ENCODE measurements around the gene IQGAP1.
A peak's percentile ranks its signal among the peaks of the same experiment; 100 is the strongest.

IQGAP1 gene

DNA sequence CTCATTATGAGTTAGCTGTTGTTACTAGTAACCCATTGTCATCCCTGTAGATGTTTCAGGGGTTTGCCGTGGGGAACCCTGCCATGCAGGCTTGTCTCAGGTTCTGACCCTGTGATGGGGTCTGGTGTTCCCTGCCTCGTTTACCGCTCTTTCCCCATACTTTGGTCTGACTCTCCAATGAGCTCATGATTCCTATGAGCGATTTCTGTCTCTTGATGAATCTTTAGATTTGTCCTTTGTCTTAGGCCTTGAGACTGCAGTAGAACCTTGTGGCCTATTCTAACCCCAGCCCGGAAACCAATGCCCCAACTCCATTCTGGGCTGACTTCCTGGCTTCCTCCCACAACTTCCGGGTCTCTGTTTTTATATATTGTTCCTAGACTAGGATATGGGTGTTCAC lies 11.3 kb upstream of the IQGAP1 start:
- no peak overlapping the region for H3K4me3 ChIP-seq (ENCODE audit: low read depth, low read length)
- TF ChIP-seq, protein P1, sequence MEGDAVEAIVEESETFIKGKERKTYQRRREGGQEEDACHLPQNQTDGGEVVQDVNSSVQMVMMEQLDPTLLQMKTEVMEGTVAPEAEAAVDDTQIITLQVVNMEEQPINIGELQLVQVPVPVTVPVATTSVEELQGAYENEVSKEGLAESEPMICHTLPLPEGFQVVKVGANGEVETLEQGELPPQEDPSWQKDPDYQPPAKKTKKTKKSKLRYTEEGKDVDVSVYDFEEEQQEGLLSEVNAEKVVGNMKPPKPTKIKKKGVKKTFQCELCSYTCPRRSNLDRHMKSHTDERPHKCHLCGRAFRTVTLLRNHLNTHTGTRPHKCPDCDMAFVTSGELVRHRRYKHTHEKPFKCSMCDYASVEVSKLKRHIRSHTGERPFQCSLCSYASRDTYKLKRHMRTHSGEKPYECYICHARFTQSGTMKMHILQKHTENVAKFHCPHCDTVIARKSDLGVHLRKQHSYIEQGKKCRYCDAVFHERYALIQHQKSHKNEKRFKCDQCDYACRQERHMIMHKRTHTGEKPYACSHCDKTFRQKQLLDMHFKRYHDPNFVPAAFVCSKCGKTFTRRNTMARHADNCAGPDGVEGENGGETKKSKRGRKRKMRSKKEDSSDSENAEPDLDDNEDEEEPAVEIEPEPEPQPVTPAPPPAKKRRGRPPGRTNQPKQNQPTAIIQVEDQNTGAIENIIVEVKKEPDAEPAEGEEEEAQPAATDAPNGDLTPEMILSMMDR (IDR thresholded peaks at IDR 0.05; ENCODE audit: low read depth, low read length), result no peak

DNA sequence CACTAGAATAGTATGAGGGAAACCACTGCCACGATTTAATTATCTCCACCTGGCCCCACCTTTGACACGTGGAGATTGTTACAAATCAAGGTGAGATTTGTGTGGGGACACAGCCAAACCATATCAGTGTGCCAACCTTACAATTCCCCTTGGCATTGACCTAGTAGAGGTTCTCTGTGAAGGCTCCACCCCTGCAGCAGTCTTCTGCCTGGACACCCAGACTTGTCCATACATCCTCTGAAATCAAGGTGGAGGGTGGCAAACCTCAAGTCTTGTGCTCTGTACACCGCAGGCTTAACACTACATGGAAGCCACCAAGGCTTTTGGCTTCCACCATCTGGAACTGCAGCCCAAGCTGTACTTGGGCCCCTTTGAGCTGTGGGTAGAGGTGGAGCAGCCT lies 8.8 kb upstream of the IQGAP1 start:
- H3K4me3 ChIP-seq (ENCODE audit: low read depth, low read length), result no peak overlapping the region
- TF ChIP-seq, protein P1 (IDR thresholded peaks at IDR 0.05; ENCODE audit: low read depth, low read length), result no peak

DNA sequence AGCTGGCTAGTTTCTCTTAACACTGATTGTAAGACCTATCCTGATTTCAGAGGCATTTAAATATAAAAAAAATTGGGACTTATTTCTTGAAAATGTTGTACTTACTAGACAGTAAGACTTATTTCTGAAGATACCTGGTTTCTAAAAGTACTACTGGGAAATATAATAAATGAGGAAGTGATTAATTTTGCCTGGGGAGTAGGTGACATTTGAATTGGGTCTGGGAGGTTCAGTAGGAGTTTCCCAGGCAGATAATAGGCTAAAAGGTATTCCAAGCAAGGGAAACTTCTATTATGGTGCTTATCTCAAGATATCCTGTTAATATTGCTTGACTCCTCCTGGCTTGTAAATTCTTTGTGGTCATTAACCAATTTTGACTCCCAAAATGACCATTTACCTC lies 6.5 kb upstream of the IQGAP1 start:
- TF ChIP-seq, protein P1 (IDR thresholded peaks at IDR 0.05; ENCODE audit: low read depth, low read length), result no peak
- no peak overlapping the region for H3K4me3 ChIP-seq (ENCODE audit: low read depth, low read length)

DNA sequence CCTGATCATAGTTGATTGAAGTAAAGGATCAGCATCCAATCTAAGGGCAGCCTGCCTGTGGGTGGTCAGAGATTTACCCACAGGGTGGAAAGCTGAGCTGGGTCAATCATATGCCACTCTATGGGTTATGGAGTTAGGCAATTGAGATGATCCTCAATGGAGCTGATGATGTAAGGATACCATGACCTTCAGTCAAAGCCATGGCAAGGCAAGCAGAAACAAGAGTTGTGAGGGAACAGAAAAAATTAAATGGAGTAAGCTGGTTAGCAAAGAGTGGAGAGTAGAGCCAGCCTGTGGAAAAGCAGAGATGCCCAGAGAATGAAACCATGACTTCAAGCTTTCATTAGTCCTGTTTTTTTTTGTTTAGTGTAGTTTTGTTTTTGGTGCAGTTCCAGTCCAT lies 5.7 kb upstream of the IQGAP1 start:
- TF ChIP-seq, protein P1 (IDR thresholded peaks at IDR 0.05; ENCODE audit: low read depth, low read length), result no peak

DNA sequence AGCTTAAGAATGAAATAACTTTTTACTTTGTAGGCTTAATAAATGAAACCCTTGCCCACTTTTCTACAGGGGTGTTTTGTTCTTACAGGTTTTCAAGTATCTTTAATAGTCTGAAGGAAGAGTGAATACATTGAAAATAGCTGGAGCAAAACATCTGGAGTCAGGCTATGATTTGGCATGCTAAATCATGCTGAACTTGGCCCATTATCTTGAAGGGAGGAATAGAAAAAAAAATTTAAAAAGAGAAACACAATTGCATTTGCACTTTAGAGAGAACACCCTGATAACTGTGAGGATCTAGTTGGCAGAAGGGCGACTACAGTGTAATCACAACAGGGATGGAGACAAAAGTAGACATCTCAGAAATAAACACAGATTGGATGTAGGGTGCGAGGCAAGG lies 1.8 kb upstream of the IQGAP1 start:
- TF ChIP-seq, protein P1 (IDR thresholded peaks at IDR 0.05; ENCODE audit: low read depth, low read length), result no peak
- H3K4me3 ChIP-seq (ENCODE audit: low read depth, low read length), result no peak overlapping the region

More for the DNA sequence above, 5.7 kb upstream of the IQGAP1 start:
- H3K4me3 ChIP-seq (ENCODE audit: low read depth, low read length), result no peak overlapping the region

- TF ChIP-seq, protein P1 (IDR thresholded peaks at IDR 0.05; ENCODE audit: low read depth, low read length), result no peak
- H3K4me3 ChIP-seq (ENCODE audit: low read depth, low read length), result peak overlapping the region; percentile 65
Measured at GRCh38 chr15:90388462-90389380, 679 bp downstream of the IQGAP1 start.

GRCh38 chr15:90389513-90389912 lies 1.5 kb downstream of the IQGAP1 start:
- TF ChIP-seq, protein P1 (IDR thresholded peaks at IDR 0.05; ENCODE audit: low read depth, low read length), result no peak
- peak overlapping the region; percentile 65 for H3K4me3 ChIP-seq (ENCODE audit: low read depth, low read length)
